ENCODE data around the gene C8A.

The C8A gene

GRCh38 chr1:56852476-56852875, 2.1 kb upstream of the C8A start:
- no peak overlapping the region for H3K27ac Mint-ChIP-seq
- no peaks in the 10 kb centered on the region for H3K36me3 Mint-ChIP-seq
- H3K9me3 Mint-ChIP-seq (ENCODE audit: low read depth), result no peaks in the 10 kb centered on the region
- peaks cover 12% of the 10 kb centered on the region for H3K27me3 Mint-ChIP-seq
- H3K4me3 Mint-ChIP-seq, result no peak overlapping the region
- H3K4me1 Mint-ChIP-seq (ENCODE audit: low read depth), result no peaks in the 10 kb centered on the region

GRCh38 chr1:56855190-56855589, 593 bp downstream of the C8A start:
- H3K36me3 Mint-ChIP-seq, result no peaks in the 10 kb centered on the region
- H3K4me1 Mint-ChIP-seq (ENCODE audit: low read depth), result no peaks in the 10 kb centered on the region
- no peaks in the 10 kb centered on the region for H3K9me3 Mint-ChIP-seq (ENCODE audit: low read depth)

DNA sequence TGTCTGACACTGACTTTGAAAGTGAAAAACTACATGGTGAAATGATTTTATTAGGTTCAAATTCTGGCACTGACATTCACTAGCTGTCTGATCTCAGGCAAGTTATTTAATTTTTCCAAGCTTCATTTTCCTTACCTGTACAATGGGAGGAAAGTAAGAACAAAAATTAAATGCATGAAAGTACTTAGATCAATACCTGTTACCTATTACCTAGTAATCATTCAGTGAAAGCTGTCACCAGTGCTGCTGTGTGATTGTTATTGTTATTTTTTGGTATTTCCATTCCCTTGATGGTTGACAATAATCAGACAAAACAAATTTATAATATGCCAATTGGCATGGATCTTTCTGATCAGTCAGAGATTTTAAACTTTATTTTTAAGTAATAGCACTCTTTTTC, 1.6 kb downstream of the C8A start:
- no peak overlapping the region for H3K27ac Mint-ChIP-seq
- H3K4me3 Mint-ChIP-seq, result no peak overlapping the region
- no peaks in the 10 kb centered on the region for H3K36me3 Mint-ChIP-seq
- no peaks in the 10 kb centered on the region for H3K4me1 Mint-ChIP-seq (ENCODE audit: low read depth)
- no peaks in the 10 kb centered on the region for H3K9me3 Mint-ChIP-seq (ENCODE audit: low read depth)
- peaks cover 11% of the 10 kb centered on the region for H3K27me3 Mint-ChIP-seq

More at GRCh38 chr1:56855190-56855589, 593 bp downstream of the C8A start:
- H3K27ac Mint-ChIP-seq, result no peak overlapping the region
- no peak overlapping the region for H3K4me3 Mint-ChIP-seq
- peaks cover 11% of the 10 kb centered on the region for H3K27me3 Mint-ChIP-seq

GRCh38 chr1:56859287-56859686, 4.7 kb downstream of the C8A start:
- Mint-ChIP-seq H3K27ac (no peak overlapping the region), H3K4me3 (no peak overlapping the region), H3K4me1 (ENCODE audit: low read depth) (no peaks in the 10 kb centered on the region), H3K36me3 (no peaks in the 10 kb centered on the region), H3K9me3 (ENCODE audit: low read depth) (no peaks in the 10 kb centered on the region), H3K27me3 (peaks cover 4% of the 10 kb centered on the region)

DNA sequence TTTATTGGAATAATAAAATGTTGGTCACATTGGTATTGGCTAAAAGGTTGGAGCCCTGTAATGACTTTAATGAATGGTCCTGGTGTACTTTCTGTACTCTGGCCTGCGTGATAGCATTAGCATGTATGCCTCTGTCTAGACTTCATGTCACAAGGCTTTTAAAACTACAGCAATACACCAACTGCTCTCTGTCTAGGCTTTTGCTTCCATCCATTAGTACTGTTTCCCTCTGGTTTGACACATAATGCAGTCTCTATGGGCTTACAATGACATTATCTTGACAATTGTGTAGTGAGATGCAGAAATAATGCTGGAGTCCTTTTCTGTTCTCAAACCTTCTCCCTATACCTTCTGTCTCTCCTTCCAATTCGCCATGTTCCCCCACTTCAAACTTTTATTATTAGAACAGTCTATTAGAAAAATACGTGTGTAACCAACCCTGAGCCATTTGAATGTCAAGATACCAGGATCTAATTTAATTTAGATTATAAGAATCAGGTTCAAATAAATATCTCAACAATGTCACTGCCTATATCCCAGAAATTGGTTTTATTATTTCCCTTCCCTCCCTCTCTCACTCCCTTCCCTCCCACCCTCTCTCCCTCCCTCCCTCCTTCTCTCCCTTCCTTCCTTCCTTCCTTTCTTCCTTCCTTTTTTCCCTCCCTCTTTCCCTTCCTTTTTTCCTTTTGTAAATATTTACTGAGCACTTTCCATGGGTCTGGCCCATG, 8.8 kb downstream of the C8A start:
- no peaks in the 10 kb centered on the region for H3K36me3 Mint-ChIP-seq
- no peaks in the 10 kb centered on the region for H3K9me3 Mint-ChIP-seq (ENCODE audit: low read depth)
- no peak overlapping the region for H3K27ac Mint-ChIP-seq
- H3K27me3 Mint-ChIP-seq, result peaks cover 4% of the 10 kb centered on the region
- no peak overlapping the region for H3K4me3 Mint-ChIP-seq
- H3K4me1 Mint-ChIP-seq (ENCODE audit: low read depth), result no peaks in the 10 kb centered on the region

DNA sequence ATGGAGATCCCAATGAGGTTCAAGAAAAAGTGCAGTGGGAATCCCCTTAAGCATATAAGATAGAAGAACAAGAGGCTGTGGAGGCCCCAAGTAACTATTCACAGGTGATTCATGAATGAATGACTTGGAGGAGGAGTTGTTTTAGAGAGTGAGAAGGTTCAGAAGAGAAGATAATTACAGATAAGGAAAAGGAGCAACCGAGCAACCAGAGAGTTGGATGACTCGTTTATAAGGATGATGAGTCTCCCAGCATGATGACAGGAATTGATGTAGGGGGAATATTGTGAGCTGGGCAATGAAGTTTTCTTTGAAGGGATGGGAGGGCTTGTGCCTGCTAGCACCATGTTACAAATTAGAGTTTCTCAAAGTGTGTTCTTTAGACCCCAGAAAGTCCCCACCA, 9.8 kb downstream of the C8A start:
- no peak overlapping the region for H3K27ac Mint-ChIP-seq
- no peaks in the 10 kb centered on the region for H3K9me3 Mint-ChIP-seq (ENCODE audit: low read depth)
- peaks cover 8% of the 10 kb centered on the region for H3K27me3 Mint-ChIP-seq
- H3K4me3 Mint-ChIP-seq, result no peak overlapping the region
- H3K36me3 Mint-ChIP-seq, result no peaks in the 10 kb centered on the region
- no peaks in the 10 kb centered on the region for H3K4me1 Mint-ChIP-seq (ENCODE audit: low read depth)

DNA sequence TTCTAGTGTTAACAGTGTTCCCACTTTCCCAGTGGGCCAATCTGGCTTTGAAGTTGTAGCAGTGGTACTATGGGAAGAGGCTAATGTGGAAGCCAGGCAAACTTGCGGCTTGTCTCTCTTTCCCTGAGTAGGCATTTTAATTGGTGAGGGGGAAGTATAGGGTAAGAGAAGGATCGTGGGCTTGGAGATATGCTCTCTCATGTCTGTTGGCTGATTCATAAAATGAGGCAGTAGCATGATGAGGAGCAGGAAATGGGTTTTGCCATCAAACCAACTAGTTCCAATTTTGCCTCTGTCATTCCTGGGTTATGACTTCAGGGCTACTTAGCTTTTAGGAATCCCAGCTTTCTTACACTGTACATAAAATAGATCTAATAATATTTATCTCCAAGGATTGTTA, 12.1 kb downstream of the C8A start:
- no peaks in the 10 kb centered on the region for H3K4me1 Mint-ChIP-seq (ENCODE audit: low read depth)
- H3K36me3 Mint-ChIP-seq, result no peaks in the 10 kb centered on the region
- H3K27ac Mint-ChIP-seq, result no peak overlapping the region
- H3K27me3 Mint-ChIP-seq, result peaks cover 8% of the 10 kb centered on the region
- H3K9me3 Mint-ChIP-seq (ENCODE audit: low read depth), result no peaks in the 10 kb centered on the region
- H3K4me3 Mint-ChIP-seq, result no peak overlapping the region

- no peaks in the 10 kb centered on the region for H3K36me3 Mint-ChIP-seq
- H3K4me1 Mint-ChIP-seq (ENCODE audit: low read depth), result no peaks in the 10 kb centered on the region
- H3K9me3 Mint-ChIP-seq (ENCODE audit: low read depth), result no peaks in the 10 kb centered on the region
- no peak overlapping the region for H3K4me3 Mint-ChIP-seq
- H3K27me3 Mint-ChIP-seq, result peaks cover 11% of the 10 kb centered on the region
- H3K27ac Mint-ChIP-seq, result no peak overlapping the region
Observed at GRCh38 chr1:56867491-56867890, 12.9 kb downstream of the C8A start.

DNA sequence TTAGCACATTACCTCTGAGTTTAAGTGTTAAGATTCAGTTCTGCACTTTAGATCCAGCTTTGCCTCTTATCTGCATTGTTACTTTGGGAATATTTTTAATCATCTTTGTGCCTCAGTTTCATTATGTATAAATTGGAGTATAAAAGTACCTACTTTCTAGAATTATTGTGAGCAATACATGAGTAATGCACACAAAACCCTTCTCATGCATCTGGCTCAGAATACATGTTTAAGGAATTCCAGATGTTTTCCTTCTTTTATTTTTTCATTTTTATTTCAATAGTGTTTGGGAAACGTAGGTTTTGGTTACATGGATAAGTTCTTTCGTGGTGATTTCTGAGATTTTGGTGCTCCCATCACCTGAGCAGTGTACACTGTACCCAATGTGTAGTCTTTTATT, 14.2 kb downstream of the C8A start:
- H3K27me3 Mint-ChIP-seq, result peaks cover 11% of the 10 kb centered on the region
- no peaks in the 10 kb centered on the region for H3K36me3 Mint-ChIP-seq
- no peak overlapping the region for H3K4me3 Mint-ChIP-seq
- no peaks in the 10 kb centered on the region for H3K4me1 Mint-ChIP-seq (ENCODE audit: low read depth)
- H3K9me3 Mint-ChIP-seq (ENCODE audit: low read depth), result no peaks in the 10 kb centered on the region
- H3K27ac Mint-ChIP-seq, result no peak overlapping the region

DNA sequence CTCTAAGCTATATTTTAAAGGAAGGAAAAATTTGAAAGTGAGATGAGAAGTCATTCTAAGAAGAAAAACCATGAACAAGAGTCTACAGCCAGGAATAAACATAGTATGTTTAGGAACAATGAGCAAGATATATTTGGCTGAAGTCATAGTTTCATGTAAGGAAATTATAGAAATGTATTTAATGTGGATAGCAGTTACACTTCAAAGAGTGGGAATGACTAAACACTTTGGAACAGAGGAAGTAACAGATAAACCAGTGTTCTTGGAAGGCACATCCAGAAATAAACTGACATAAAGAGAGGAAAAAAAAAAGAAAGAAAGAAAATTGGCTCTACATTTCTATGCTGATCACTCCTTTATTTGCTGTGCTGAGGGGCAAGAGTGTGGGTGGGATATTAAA, 18.0 kb downstream of the C8A start:
- Mint-ChIP-seq H3K27ac (no peak overlapping the region), H3K4me1 (ENCODE audit: low read depth) (no peaks in the 10 kb centered on the region), H3K9me3 (ENCODE audit: low read depth) (no peaks in the 10 kb centered on the region), H3K27me3 (peaks cover 10% of the 10 kb centered on the region), H3K36me3 (no peaks in the 10 kb centered on the region), H3K4me3 (no peak overlapping the region)

DNA sequence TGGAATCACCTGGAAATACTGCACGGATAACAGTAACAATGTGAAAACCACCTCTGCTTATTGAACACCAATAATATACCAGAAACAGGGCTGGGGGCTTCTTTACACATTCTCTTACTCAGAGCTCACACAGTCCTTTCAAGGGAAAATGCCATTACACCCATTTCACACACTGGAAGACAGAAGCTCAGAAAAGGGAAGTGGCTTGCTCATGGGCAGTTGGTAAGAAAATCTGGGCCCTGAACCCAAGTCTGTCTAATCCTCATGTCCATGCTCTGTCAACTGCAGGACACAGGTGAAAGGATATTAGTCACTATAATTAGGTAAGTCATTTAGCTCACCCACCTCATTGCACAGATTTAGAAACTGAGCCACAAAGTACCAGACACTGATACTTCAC, 18.6 kb downstream of the C8A start:
- Mint-ChIP-seq H3K4me1 (ENCODE audit: low read depth) (no peaks in the 10 kb centered on the region), H3K27me3 (peaks cover 12% of the 10 kb centered on the region), H3K4me3 (no peak overlapping the region), H3K36me3 (no peaks in the 10 kb centered on the region), H3K9me3 (ENCODE audit: low read depth) (no peaks in the 10 kb centered on the region), H3K27ac (no peak overlapping the region)

DNA sequence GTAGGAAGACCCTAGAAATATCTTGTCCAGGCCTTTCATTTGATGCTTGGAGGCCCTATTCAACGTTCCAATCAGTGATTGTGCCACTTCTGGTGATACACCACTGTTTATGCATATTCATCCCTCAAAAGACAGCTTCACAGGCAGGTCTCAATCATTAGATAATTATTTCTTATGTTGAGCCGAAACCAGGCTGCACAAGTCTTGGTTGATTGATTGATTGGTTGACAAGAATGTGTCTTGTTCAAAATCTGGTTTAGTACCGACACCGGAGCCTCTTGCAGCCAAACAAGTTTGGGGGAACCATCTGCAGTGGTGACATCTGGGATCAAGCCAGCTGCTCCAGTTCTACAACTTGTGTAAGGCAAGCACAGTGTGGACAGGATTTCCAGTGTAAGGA, 20.1 kb downstream of the C8A start:
- H3K4me1 Mint-ChIP-seq (ENCODE audit: low read depth), result no peaks in the 10 kb centered on the region
- no peak overlapping the region for H3K4me3 Mint-ChIP-seq
- H3K9me3 Mint-ChIP-seq (ENCODE audit: low read depth), result no peaks in the 10 kb centered on the region
- H3K36me3 Mint-ChIP-seq, result no peaks in the 10 kb centered on the region
- no peak overlapping the region for H3K27ac Mint-ChIP-seq
- H3K27me3 Mint-ChIP-seq, result peaks cover 7% of the 10 kb centered on the region

- no peak overlapping the region for H3K4me3 Mint-ChIP-seq
- no peak overlapping the region for H3K27ac Mint-ChIP-seq
- no peaks in the 10 kb centered on the region for H3K9me3 Mint-ChIP-seq (ENCODE audit: low read depth)
Observed at GRCh38 chr1:56877973-56878372, 23.4 kb downstream of the C8A start.

GRCh38 chr1:56880774-56881173, 26.2 kb downstream of the C8A start:
- Mint-ChIP-seq H3K9me3 (ENCODE audit: low read depth) (peaks cover 3% of the 10 kb centered on the region), H3K27ac (no peak overlapping the region), H3K4me1 (ENCODE audit: low read depth) (no peaks in the 10 kb centered on the region), H3K27me3 (peaks cover 5% of the 10 kb centered on the region), H3K4me3 (no peak overlapping the region), H3K36me3 (no peaks in the 10 kb centered on the region)

More at GRCh38 chr1:56877973-56878372, 23.4 kb downstream of the C8A start:
- no peaks in the 10 kb centered on the region for H3K36me3 Mint-ChIP-seq
- H3K4me1 Mint-ChIP-seq (ENCODE audit: low read depth), result no peaks in the 10 kb centered on the region
- H3K27me3 Mint-ChIP-seq, result peaks cover 2% of the 10 kb centered on the region

DNA sequence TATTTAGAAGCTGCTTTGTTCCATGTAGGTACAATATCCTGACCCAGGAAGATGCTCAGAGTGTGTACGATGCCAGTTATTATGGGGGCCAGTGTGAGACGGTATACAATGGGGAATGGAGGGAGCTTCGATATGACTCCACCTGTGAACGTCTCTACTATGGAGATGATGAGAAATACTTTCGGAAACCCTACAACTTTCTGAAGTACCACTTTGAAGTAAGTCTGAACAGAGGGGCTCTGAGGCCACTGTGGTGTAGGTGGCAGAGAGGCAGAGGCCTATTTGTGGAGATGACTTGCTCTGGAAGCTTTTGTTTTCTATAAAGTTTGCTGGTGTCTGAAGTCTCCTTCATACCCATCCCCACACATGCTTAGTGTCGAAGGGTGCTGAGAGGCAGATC, 26.8 kb downstream of the C8A start:
- Mint-ChIP-seq H3K27ac (no peak overlapping the region), H3K4me1 (ENCODE audit: low read depth) (no peaks in the 10 kb centered on the region), H3K4me3 (no peak overlapping the region), H3K9me3 (ENCODE audit: low read depth) (peaks cover 3% of the 10 kb centered on the region), H3K27me3 (peaks cover 5% of the 10 kb centered on the region), H3K36me3 (no peaks in the 10 kb centered on the region)

GRCh38 chr1:56890229-56890628, 35.6 kb downstream of the C8A start:
- Mint-ChIP-seq H3K36me3 (no peaks in the 10 kb centered on the region), H3K27ac (no peak overlapping the region), H3K4me3 (no peak overlapping the region), H3K27me3 (no peaks in the 10 kb centered on the region), H3K9me3 (ENCODE audit: low read depth) (no peaks in the 10 kb centered on the region), H3K4me1 (ENCODE audit: low read depth) (no peaks in the 10 kb centered on the region)

All from activated naive CD8-positive, alpha-beta T cell (primary cell).